Breast epithelium (tissue), 4 donors: ENCODE data around the gene GHITM. TPM values are rescaled to one million over a fixed set of nuclear protein-coding genes. Genes with fewer than 3 reads are reported as not detected.

ENCODE experiments used
- DNase-seq, 2 donors: peaks; one replicate each; pipeline ENCODE4 v3.0.0-alpha.2; 2019; ENCODE audit warnings: low spot score in 2 of 2
- H3K27ac ChIP-seq, 2 donors: fragments of 200-600 bp; sonication (generic) in 1 of 2; one replicate each; pipeline ENCODE4 v1.5.1; 2016 to 2019; ENCODE audit warnings: mild to moderate bottlenecking in 1 of 2
- H3K27me3 ChIP-seq, 2 donors: fragments of 200-600 bp; sonication (generic) in 1 of 2; one replicate each; pipeline versions ENCODE4 v1.5.1 to v1.6.0; 2017 to 2019; ENCODE audit warnings: control low read depth in 1 of 2, mild to moderate bottlenecking in 1 of 2
- H3K36me3 ChIP-seq: fragments of 200-600 bp; one replicate; pipeline ENCODE4 v1.5.1; 2019
- H3K4me1 ChIP-seq, 2 donors: fragments of 200-600 bp; sonication (generic); one replicate each; pipeline ENCODE4 v1.5.1; 2016 to 2019; ENCODE audit warnings: control low read depth in 1 of 2
- H3K4me3 ChIP-seq, 3 donors: fragments of 200-600 bp; sonication (generic); 1 replicate in 2 of 3; 2 replicates in 1 of 3; pipeline ENCODE4 v1.5.1; 2016 to 2019; ENCODE audit warnings: mild to moderate bottlenecking in 3 of 3, moderate library complexity in 2 of 3
- H3K9me3 ChIP-seq, 2 donors: fragments of 200-600 bp; sonication (generic) in 1 of 2; one replicate each; pipeline ENCODE4 v1.5.1; 2016 to 2019; ENCODE audit warnings: control low read depth in 1 of 2
- POLR2A ChIP-seq: fragments of 450-650 bp; IDR thresholded peaks from one replicate; pipeline ENCODE4 v1.6.1; 2016; ENCODE audit warnings: antibody characterized with exemption, mild to moderate bottlenecking, moderate library complexity
- POLR2AphosphoS5 ChIP-seq, 3 donors: sonication (generic); formaldehyde crosslinking; IDR thresholded peaks; one replicate each; pipeline ENCODE4 v1.6.1; 2017; ENCODE audit warnings: antibody characterized with exemption in 3 of 3
- intact Hi-C: fragments of 100-400 bp; cut with DNase I; formaldehyde crosslinking; loops from one replicate; pipeline ENCODE4 v1.15.1; 2023; ENCODE audit warnings: low total_unique reads
- total RNA-seq, 3 donors: library from RNA; depleted of rRNA; stranded (reverse); fragments of >200 nt; gene quantifications; one replicate each; pipeline ENCODE4 v1.1.0, GENCODE V29; 2016
- TF ChIP-seq, protein P1 (sequence below), 3 donors: fragments of 450-650 bp; IDR thresholded peaks; one replicate each; pipeline ENCODE4 v1.5.1; 2016 to 2017; ENCODE audit warnings: antibody characterized with exemption in 3 of 3, mild to moderate bottlenecking in 3 of 3, moderate library complexity in 3 of 3

Gene GHITM
- total RNA-seq, 3 donors from 2014 or later, result 118 to 161 (median 133) TPM

- Histone ChIP-seq H3K36me3 (no peaks in the 10 kb centered on the region), H3K4me1 (no peaks in the 10 kb centered on the region), H3K9me3 (no peaks in the 10 kb centered on the region), H3K27ac (no peak overlapping the region), H3K4me3 (no peak overlapping the region), H3K27me3 (peaks cover 0 to 17% of the 10 kb centered on the region in 2 donors)
- TF ChIP-seq, protein P1, sequence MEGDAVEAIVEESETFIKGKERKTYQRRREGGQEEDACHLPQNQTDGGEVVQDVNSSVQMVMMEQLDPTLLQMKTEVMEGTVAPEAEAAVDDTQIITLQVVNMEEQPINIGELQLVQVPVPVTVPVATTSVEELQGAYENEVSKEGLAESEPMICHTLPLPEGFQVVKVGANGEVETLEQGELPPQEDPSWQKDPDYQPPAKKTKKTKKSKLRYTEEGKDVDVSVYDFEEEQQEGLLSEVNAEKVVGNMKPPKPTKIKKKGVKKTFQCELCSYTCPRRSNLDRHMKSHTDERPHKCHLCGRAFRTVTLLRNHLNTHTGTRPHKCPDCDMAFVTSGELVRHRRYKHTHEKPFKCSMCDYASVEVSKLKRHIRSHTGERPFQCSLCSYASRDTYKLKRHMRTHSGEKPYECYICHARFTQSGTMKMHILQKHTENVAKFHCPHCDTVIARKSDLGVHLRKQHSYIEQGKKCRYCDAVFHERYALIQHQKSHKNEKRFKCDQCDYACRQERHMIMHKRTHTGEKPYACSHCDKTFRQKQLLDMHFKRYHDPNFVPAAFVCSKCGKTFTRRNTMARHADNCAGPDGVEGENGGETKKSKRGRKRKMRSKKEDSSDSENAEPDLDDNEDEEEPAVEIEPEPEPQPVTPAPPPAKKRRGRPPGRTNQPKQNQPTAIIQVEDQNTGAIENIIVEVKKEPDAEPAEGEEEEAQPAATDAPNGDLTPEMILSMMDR (IDR thresholded peaks at IDR 0.05), result no peak
- TF ChIP-seq POLR2AphosphoS5 (IDR thresholded peaks at IDR 0.05), result no peak
- TF ChIP-seq POLR2A, result no peak
- intact Hi-C loops, result no loop called here
- no peak for DNase-seq
Observed at GRCh38 chr10:84185526-84186175, 46.3 kb downstream of the GHITM start.

- Histone ChIP-seq H3K4me1 (no peaks in the 10 kb centered on the region), H3K4me3 (no peak overlapping the region), H3K36me3 (no peaks in the 10 kb centered on the region), H3K27ac (no peak overlapping the region), H3K27me3 (peaks cover 0 to 28% of the 10 kb centered on the region in 2 donors), H3K9me3 (no peaks in the 10 kb centered on the region)
- intact Hi-C loops, result no loop called here
- TF ChIP-seq, protein P1 (IDR thresholded peaks at IDR 0.05), result no peak
- TF ChIP-seq POLR2A, result no peak
- no peak for TF ChIP-seq POLR2AphosphoS5 (IDR thresholded peaks at IDR 0.05)
- no peak for DNase-seq
Observed at GRCh38 chr10:84188815-84189214, 49.5 kb downstream of the GHITM start.

DNA sequence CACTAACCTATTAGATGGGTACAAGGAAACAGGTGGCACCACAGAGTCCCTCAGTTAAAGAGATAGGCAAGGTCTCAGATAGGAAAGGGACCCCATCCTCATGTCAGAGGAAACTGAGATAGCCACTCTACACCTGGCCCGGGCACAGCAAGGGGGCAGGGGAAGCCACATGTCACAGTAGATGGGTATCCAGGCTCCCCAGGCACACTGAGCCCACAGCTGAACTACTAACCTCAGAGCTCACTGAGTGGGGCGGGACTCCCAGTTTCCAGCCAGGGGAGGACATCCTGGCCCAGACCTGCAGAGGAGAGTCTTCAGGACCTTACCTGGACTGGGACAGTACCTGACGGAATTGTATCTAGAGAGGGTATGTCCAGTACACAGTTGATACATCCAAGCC, 51.3 kb downstream of the GHITM start:
- TF ChIP-seq POLR2A (no peak), POLR2AphosphoS5 (IDR thresholded peaks at IDR 0.05) (no peak)
- TF ChIP-seq, protein P1 (IDR thresholded peaks at IDR 0.05), result no peak
- H3K27me3 ChIP-seq, result peaks cover 6 to 39% of the 10 kb centered on the region in 2 donors
- intact Hi-C loops, result no loop called here

GRCh38 chr10:84191106-84191505, 51.8 kb downstream of the GHITM start:
- H3K36me3 ChIP-seq, result no peaks in the 10 kb centered on the region
- H3K27me3 ChIP-seq, result peaks cover 6 to 42% of the 10 kb centered on the region in 2 donors
- DNase-seq, result no peak
- peaks cover 0 to 11% of the 10 kb centered on the region in 2 donors for H3K4me1 ChIP-seq
- no peak overlapping the region for H3K4me3 ChIP-seq
- TF ChIP-seq, protein P1 (IDR thresholded peaks at IDR 0.05), result no peak
- TF ChIP-seq POLR2A (no peak), POLR2AphosphoS5 (IDR thresholded peaks at IDR 0.05) (no peak)
- intact Hi-C loops, result no loop called here
- H3K27ac ChIP-seq, result no peak overlapping the region
- H3K9me3 ChIP-seq, result no peaks in the 10 kb centered on the region

More for the DNA sequence above, 51.3 kb downstream of the GHITM start:
- DNase-seq, result no peak
- Histone ChIP-seq H3K4me1 (peaks cover 0 to 11% of the 10 kb centered on the region in 2 donors), H3K9me3 (no peaks in the 10 kb centered on the region), H3K4me3 (no peak overlapping the region), H3K36me3 (no peaks in the 10 kb centered on the region), H3K27ac (no peak overlapping the region)

DNA sequence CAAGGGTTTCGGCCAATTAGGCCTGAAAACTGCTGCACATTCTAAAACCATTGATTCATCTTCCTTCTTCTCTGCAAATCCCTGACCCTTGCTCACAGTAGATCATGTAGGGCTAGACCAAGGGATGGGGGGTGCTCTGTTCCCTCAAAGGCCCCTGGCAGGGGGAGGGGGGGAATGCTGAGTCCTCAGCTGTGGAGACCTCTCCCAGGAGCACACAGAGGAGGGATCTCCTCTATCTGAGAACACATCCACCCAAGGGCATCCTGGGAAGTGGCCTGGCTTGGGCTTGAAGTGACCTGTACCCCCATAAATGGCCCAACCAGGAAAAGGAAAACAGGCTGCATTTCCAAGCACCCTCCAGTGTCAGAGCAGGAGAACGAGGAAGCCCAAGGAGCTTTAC, 54.0 kb downstream of the GHITM start:
- no peak overlapping the region for H3K27ac ChIP-seq
- no peaks in the 10 kb centered on the region for H3K36me3 ChIP-seq
- peaks cover 0 to 11% of the 10 kb centered on the region in 2 donors for H3K4me1 ChIP-seq
- no peak overlapping the region for H3K4me3 ChIP-seq
- TF ChIP-seq POLR2AphosphoS5 (IDR thresholded peaks at IDR 0.05), result no peak
- TF ChIP-seq POLR2A, result no peak
- TF ChIP-seq, protein P1 (IDR thresholded peaks at IDR 0.05), result no peak
- intact Hi-C loops, result no loop called here
- peaks cover 6 to 53% of the 10 kb centered on the region in 2 donors for H3K27me3 ChIP-seq
- H3K9me3 ChIP-seq, result no peaks in the 10 kb centered on the region
- no peak for DNase-seq
